ENCODE data around the gene MARF1. TPM values are rescaled to one million over a fixed set of nuclear protein-coding genes. Genes with fewer than 3 reads are reported as not detected.

Gene MARF1
- total RNA-seq, 1 experiment from 2014 or later: 59.4 TPM

DNA sequence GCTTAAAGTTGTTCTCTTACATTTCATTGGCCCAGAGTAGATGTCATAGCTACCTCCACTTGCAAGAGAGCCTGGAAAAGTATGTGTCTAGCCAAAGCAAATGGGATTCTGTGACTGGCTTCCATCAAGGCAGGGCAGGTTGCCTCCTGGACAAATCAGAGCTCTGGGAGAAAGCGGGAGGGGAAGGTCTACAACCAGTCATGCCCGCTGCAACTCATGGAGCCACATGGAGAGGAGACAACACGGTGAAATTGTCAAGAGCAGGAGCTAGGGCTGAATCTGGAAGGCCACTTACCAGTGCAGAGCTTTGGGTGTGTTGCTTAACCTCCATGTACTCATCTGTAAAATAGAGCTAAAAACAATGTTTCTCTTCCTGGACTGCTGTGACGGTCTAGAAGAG is 83.8 kb downstream of the MARF1 start:
- no peaks in the 10 kb centered on the region for H4K20me1 ChIP-seq (ENCODE audit: insufficient read depth)
- no peaks in the 10 kb centered on the region for H3K9me3 ChIP-seq (ENCODE audit: control insufficient read depth in 1 of 2, insufficient read depth in 1 of 2, low read depth in 1 of 2, low read length in 2 of 2)
- ChIA-PET POLR2A (interaction anchor here (1.7 kb wide), 1 partner anchor 31 kb away, joined by 8 read pairs; no protein-coding TSS in a partner anchor), CTCF (interaction anchor here (2.2 kb wide), 1 partner anchor 9 kb away, joined by 11 read pairs; no protein-coding TSS in a partner anchor), RAD21 (ENCODE audit: low non-redundant PET in 1 of 2, low total read pairs in 2 of 2, uncharacterized antibody in 2 of 2, unreplicated experiment in 2 of 2) (no interaction called here)
- no peak for ATAC-seq
- DNase-seq (ENCODE audit: low read depth, low spot score): no peak
- no peak overlapping the region for H3K4me2 ChIP-seq (ENCODE audit: low read length)
- intact Hi-C loops (cut with micrococcal nuclease): no loop called here
- peaks cover 5 to 9% of the 10 kb centered on the region in 2 experiments; a peak in 3 of 4 replicates for H3K4me1 ChIP-seq (ENCODE audit: control insufficient read depth in 1 of 2, insufficient read depth in 2 of 2, low read length in 2 of 2)
- no peak overlapping the region for H2AFZ ChIP-seq (ENCODE audit: low read depth, low read length, poor library complexity, severe bottlenecking)
- TF ChIP-seq, protein P1, sequence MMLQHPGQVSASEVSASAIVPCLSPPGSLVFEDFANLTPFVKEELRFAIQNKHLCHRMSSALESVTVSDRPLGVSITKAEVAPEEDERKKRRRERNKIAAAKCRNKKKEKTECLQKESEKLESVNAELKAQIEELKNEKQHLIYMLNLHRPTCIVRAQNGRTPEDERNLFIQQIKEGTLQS (IDR thresholded peaks at IDR 0.05): no peak
- TF ChIP-seq CBX3 (IDR thresholded peaks at IDR 0.05; ENCODE audit: low read depth): no peak
- TF ChIP-seq RAD21 (IDR thresholded peaks at IDR 0.05; ENCODE audit: low read depth): no peak
- H3K79me2 ChIP-seq (ENCODE audit: insufficient read depth, low read length): no peaks in the 10 kb centered on the region
- H3K27me3 ChIP-seq (ENCODE audit: insufficient read depth, low read length): no peaks in the 10 kb centered on the region
- no peak overlapping the region for H3K27ac ChIP-seq (ENCODE audit: low read depth, low read length)
- no peak overlapping the region for H3K9ac ChIP-seq (ENCODE audit: low read length)
- no TSS peak for BruUV-seq (replicated peaks)
- no peaks in the 10 kb centered on the region for H3K9me2 ChIP-seq (ENCODE audit: insufficient read depth)
- no peak overlapping the region for H3K4me3 ChIP-seq (replicated peaks in 1 of 2; ENCODE audit: low read depth in 1 of 2, low read length in 2 of 2)
- no peaks in the 10 kb centered on the region for H3K36me3 ChIP-seq (ENCODE audit: control insufficient read depth in 1 of 2, insufficient read depth in 2 of 2, low read length in 2 of 2)

DNA sequence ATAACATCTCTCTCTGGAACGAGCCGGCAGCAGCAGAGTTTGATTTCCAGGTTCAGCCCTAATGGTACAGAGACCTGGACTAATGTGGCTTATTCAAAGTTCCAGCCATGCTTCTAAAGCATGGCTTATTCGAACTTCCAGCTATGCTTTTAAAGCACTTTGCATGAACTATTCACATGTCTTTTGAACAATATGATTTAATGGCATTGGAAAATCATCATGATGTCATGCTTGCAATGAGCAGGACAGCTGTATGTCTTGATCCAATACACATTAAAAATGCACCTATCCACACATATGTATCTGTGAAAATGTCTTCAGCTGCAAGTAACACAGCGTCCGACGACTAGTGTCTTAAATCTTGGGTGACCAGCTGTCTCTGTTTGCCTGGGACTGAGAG is 85.7 kb downstream of the MARF1 start:
- CTCF ChIA-PET: no interaction called here
- no peaks in the 10 kb centered on the region for H3K79me2 ChIP-seq (ENCODE audit: insufficient read depth, low read length)
- ATAC-seq (no peak), DNase-seq (ENCODE audit: low read depth, low spot score) (no peak)
- H3K27me3 ChIP-seq (ENCODE audit: insufficient read depth, low read length): no peaks in the 10 kb centered on the region
- no peak overlapping the region for H3K9ac ChIP-seq (ENCODE audit: low read length)
- H3K9me3 ChIP-seq (ENCODE audit: control insufficient read depth in 1 of 2, insufficient read depth in 1 of 2, low read depth in 1 of 2, low read length in 2 of 2): no peaks in the 10 kb centered on the region
- H2AFZ ChIP-seq (ENCODE audit: low read depth, low read length, poor library complexity, severe bottlenecking): no peak overlapping the region
- no peak for TF ChIP-seq RAD21 (IDR thresholded peaks at IDR 0.05; ENCODE audit: low read depth)
- TF ChIP-seq ELF1 (IDR thresholded peaks at IDR 0.05; ENCODE audit: borderline replicate concordance, low read depth): no peak
- no peak for TF ChIP-seq POLR2AphosphoS5 (IDR thresholded peaks at IDR 0.05; ENCODE audit: low read depth, low read length)
- TF ChIP-seq, protein P2, sequence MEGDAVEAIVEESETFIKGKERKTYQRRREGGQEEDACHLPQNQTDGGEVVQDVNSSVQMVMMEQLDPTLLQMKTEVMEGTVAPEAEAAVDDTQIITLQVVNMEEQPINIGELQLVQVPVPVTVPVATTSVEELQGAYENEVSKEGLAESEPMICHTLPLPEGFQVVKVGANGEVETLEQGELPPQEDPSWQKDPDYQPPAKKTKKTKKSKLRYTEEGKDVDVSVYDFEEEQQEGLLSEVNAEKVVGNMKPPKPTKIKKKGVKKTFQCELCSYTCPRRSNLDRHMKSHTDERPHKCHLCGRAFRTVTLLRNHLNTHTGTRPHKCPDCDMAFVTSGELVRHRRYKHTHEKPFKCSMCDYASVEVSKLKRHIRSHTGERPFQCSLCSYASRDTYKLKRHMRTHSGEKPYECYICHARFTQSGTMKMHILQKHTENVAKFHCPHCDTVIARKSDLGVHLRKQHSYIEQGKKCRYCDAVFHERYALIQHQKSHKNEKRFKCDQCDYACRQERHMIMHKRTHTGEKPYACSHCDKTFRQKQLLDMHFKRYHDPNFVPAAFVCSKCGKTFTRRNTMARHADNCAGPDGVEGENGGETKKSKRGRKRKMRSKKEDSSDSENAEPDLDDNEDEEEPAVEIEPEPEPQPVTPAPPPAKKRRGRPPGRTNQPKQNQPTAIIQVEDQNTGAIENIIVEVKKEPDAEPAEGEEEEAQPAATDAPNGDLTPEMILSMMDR (IDR thresholded peaks at IDR 0.05 in 2 of 3, conservative IDR thresholded peaks at IDR 0.05 in 1 of 3; ENCODE audit: borderline replicate concordance in 1 of 3, insufficient read depth in 1 of 3, low read depth in 2 of 3, low read length in 2 of 3): no peak
- TF ChIP-seq, protein P3, sequence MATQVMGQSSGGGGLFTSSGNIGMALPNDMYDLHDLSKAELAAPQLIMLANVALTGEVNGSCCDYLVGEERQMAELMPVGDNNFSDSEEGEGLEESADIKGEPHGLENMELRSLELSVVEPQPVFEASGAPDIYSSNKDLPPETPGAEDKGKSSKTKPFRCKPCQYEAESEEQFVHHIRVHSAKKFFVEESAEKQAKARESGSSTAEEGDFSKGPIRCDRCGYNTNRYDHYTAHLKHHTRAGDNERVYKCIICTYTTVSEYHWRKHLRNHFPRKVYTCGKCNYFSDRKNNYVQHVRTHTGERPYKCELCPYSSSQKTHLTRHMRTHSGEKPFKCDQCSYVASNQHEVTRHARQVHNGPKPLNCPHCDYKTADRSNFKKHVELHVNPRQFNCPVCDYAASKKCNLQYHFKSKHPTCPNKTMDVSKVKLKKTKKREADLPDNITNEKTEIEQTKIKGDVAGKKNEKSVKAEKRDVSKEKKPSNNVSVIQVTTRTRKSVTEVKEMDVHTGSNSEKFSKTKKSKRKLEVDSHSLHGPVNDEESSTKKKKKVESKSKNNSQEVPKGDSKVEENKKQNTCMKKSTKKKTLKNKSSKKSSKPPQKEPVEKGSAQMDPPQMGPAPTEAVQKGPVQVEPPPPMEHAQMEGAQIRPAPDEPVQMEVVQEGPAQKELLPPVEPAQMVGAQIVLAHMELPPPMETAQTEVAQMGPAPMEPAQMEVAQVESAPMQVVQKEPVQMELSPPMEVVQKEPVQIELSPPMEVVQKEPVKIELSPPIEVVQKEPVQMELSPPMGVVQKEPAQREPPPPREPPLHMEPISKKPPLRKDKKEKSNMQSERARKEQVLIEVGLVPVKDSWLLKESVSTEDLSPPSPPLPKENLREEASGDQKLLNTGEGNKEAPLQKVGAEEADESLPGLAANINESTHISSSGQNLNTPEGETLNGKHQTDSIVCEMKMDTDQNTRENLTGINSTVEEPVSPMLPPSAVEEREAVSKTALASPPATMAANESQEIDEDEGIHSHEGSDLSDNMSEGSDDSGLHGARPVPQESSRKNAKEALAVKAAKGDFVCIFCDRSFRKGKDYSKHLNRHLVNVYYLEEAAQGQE (IDR thresholded peaks at IDR 0.05; ENCODE audit: low read depth): no peak
- TF ChIP-seq EZH2phosphoT487 (IDR thresholded peaks at IDR 0.05; ENCODE audit: borderline replicate concordance): no peak
- TF ChIP-seq ZNF274 (IDR thresholded peaks at IDR 0.05; ENCODE audit: low read depth, low read length): no peak
- TF ChIP-seq, protein P4, sequence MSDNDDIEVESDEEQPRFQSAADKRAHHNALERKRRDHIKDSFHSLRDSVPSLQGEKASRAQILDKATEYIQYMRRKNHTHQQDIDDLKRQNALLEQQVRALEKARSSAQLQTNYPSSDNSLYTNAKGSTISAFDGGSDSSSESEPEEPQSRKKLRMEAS (IDR thresholded peaks at IDR 0.05): no peak
- no peak for TF ChIP-seq EZH2 (IDR thresholded peaks at IDR 0.05)
- no peak for TF ChIP-seq FOSL1 (IDR thresholded peaks at IDR 0.05; ENCODE audit: low read depth)
- intact Hi-C loops (cut with micrococcal nuclease): no loop called here
- BruUV-seq (replicated peaks): no TSS peak
- RAD21 ChIA-PET (ENCODE audit: low non-redundant PET in 1 of 2, low total read pairs in 2 of 2, uncharacterized antibody in 2 of 2, unreplicated experiment in 2 of 2): no interaction called here
- H3K4me3 ChIP-seq (replicated peaks in 1 of 2; ENCODE audit: low read depth in 1 of 2, low read length in 2 of 2): no peak overlapping the region
- no peaks in the 10 kb centered on the region for H3K36me3 ChIP-seq (ENCODE audit: control insufficient read depth in 1 of 2, insufficient read depth in 2 of 2, low read length in 2 of 2)
- no peaks in the 10 kb centered on the region for H3K9me2 ChIP-seq (ENCODE audit: insufficient read depth)
- H3K27ac ChIP-seq (ENCODE audit: low read depth, low read length): no peak overlapping the region
- H4K20me1 ChIP-seq (ENCODE audit: insufficient read depth): no peaks in the 10 kb centered on the region
- POLR2A ChIA-PET: no interaction called here
- peaks cover 0 to 11% of the 10 kb centered on the region in 2 experiments; a peak in 1 of 4 replicates for H3K4me1 ChIP-seq (ENCODE audit: control insufficient read depth in 1 of 2, insufficient read depth in 2 of 2, low read length in 2 of 2)
- H3K4me2 ChIP-seq (ENCODE audit: low read length): no peak overlapping the region

Measured in HCT116 (cell line).